PC-9 (cell line): Measurements from ENCODE around the gene ITGB8.

Experiments used
- EZH2 ChIP-seq: fragments of 200-600 bp; sonication (generic); IDR thresholded peaks from 2 replicates; pipeline ENCODE4 v1.8.0; 2017; ENCODE audit warnings: antibody characterized with exemption, low read depth
- TF ChIP-seq, protein P1 (sequence below): fragments of 200-600 bp; sonication (generic); conservative IDR thresholded peaks from 2 replicates; pipeline ENCODE4 v1.6.1; 2017; ENCODE audit warnings: mixed run types, antibody characterized with exemption, mild to moderate bottlenecking, moderate library complexity

DNA sequence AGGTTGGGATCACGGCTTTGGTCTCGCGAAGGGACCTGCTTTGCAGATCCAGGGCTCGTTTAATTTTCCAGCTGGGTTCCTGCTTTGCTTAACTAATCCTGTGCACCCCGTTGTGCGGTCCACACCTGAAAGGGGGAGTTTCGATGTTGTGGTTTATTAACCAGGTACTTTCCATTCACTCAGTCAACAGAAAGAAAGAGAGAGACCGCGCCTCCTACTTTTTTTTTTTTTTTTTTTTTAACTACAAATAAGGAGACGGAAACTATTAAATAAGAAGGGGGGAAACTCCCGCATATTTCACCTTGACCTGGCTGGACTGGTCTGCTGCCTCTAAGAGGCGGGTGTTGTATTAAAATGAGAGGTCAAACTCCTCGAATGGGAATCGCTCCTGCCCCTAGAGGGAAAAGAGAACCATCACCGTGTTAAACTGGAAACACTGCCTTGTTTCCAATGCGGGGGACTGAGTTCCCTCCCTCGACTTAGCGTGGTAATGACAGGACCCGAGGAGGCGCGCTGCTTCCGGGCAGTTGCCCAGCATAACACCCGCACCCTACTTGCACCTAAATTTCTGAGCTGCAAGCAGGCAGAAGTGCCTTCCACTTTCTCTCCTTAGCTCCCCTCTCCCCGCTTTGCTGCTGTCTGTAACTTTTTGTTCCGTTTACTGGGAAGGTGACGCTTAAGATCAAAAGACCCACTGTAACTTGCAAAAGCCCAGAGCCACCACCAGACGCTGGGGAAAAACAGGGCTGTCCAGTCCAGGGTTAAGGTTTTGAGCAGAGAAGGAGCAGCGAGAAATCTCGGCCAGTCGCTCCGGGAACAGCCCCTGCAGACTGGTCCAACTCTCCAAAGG lies 1.1 kb upstream of the ITGB8 start:
- TF ChIP-seq, protein P1, sequence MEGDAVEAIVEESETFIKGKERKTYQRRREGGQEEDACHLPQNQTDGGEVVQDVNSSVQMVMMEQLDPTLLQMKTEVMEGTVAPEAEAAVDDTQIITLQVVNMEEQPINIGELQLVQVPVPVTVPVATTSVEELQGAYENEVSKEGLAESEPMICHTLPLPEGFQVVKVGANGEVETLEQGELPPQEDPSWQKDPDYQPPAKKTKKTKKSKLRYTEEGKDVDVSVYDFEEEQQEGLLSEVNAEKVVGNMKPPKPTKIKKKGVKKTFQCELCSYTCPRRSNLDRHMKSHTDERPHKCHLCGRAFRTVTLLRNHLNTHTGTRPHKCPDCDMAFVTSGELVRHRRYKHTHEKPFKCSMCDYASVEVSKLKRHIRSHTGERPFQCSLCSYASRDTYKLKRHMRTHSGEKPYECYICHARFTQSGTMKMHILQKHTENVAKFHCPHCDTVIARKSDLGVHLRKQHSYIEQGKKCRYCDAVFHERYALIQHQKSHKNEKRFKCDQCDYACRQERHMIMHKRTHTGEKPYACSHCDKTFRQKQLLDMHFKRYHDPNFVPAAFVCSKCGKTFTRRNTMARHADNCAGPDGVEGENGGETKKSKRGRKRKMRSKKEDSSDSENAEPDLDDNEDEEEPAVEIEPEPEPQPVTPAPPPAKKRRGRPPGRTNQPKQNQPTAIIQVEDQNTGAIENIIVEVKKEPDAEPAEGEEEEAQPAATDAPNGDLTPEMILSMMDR: peak; percentile 51; the same call in 1 of the 2 replicates
- no peak for TF ChIP-seq EZH2
